Testis (tissue), 2 donors: Measurements from ENCODE around the gene RIPPLY3.

ENCODE experiments used
- POLR2A ChIP-seq: fragments of 450-650 bp; IDR thresholded peaks from one replicate; pipeline ENCODE4 v1.6.1; 2017; ENCODE audit warnings: antibody characterized with exemption, mild to moderate bottlenecking, moderate library complexity
- TF ChIP-seq, protein P1 (sequence below), 3 experiments: fragments of 450-650 bp in 2 of 3; fragments of 200-600 bp in 1 of 3; sonication (generic) in 1 of 3; IDR thresholded peaks; one replicate each; pipeline ENCODE4 v1.5.1; 2016 to 2019; ENCODE audit warnings: antibody characterized with exemption in 3 of 3, mild to moderate bottlenecking in 2 of 3, moderate library complexity in 1 of 3

DNA sequence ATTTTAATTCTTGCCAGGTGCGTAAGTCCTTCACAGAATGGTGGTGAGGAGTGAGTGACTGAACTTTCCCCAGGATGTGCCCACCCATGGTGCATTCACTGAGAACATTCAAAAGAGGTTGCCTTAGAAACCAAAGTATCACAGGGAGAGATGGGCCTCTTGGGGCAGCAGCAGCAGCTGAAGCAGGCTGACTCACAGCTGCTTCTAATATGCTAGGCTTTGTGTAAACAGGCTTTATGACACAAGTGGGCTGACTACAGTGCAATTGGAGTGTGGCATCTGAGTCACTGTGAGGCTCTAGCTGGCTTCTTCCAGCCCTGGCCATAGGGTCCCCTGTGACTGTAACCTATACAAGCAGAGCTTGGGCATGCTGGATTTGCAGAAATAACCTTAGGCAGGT is 53.8 kb downstream of the RIPPLY3 start:
- TF ChIP-seq, protein P1, sequence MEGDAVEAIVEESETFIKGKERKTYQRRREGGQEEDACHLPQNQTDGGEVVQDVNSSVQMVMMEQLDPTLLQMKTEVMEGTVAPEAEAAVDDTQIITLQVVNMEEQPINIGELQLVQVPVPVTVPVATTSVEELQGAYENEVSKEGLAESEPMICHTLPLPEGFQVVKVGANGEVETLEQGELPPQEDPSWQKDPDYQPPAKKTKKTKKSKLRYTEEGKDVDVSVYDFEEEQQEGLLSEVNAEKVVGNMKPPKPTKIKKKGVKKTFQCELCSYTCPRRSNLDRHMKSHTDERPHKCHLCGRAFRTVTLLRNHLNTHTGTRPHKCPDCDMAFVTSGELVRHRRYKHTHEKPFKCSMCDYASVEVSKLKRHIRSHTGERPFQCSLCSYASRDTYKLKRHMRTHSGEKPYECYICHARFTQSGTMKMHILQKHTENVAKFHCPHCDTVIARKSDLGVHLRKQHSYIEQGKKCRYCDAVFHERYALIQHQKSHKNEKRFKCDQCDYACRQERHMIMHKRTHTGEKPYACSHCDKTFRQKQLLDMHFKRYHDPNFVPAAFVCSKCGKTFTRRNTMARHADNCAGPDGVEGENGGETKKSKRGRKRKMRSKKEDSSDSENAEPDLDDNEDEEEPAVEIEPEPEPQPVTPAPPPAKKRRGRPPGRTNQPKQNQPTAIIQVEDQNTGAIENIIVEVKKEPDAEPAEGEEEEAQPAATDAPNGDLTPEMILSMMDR (IDR thresholded peaks at IDR 0.05) = no peak
- no peak for TF ChIP-seq POLR2A
